AML-193 (cell line): ENCODE results near the gene STARD9.
"Not testable (repeated sequence)": the region's sequence is repeated elsewhere in the genome, so short reads cannot be mapped to it uniquely, and the experiment has no call there.

Experiments used
- DNase-seq, 2 experiments: peaks; one replicate each; lab custom pipeline; 2025; lab: John Stamatoyannopoulos, UW

STARD9 gene

DNA sequence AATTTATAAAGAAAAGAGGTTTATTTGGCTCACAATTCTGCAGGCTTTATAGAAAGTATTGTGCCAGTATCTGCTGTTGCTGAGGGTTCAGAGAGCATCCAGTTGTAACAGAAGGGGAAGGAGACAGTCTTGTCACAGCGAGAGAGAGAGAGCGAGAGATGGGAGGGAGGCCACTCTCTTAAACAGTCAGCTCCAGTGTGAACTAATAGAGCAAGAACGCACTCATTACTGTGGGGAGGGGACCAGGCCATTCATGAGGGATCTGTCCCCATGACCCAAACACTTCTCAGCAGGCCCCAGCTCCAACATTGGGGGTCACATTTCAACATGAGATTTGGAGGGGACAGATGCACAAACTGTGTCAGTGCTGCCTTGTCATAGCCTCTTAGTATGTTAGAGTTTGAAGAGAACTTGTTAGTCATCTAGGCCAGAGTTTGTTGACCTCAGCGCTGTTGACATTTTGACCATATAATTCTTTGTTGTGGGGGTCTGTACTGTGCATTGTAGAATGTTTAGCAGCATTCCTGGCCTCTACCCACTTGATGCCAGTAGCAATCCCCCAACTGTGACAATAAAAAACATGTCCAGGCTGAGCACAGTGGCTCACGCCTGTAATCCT is 15.3 kb downstream of the STARD9 start:
- no peak for DNase-seq

- DNase-seq, result peak; percentile 40 to 47
These were observed 16.0 kb downstream of the STARD9 start for GRCh38 chr15:42591238-42591934.

DNA sequence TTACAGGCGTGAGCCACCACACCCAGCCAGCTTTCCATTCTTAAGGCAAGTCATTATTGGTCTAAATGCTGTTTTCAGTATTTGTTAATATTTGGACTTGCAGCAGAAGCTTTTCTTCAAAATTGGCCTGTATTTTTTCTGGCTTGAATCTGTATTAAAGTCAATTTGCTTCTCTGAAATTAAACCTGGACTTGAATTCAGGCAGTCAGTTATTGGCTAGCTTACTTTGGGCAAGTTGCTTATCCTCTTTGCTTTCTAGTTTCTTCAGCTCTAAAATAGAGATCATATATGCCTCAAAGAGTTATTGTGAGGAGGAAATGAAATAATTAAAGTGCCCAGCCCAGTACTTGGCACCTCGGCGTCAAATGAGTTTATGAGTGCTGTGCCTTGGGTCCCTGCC is 17.3 kb downstream of the STARD9 start:
- no peak for DNase-seq

- DNase-seq, result no peak
These were observed 17.7 kb downstream of the STARD9 start for GRCh38 chr15:42593143-42593542.

- no peak for DNase-seq
These were observed 18.7 kb downstream of the STARD9 start for GRCh38 chr15:42594095-42594494.

DNA sequence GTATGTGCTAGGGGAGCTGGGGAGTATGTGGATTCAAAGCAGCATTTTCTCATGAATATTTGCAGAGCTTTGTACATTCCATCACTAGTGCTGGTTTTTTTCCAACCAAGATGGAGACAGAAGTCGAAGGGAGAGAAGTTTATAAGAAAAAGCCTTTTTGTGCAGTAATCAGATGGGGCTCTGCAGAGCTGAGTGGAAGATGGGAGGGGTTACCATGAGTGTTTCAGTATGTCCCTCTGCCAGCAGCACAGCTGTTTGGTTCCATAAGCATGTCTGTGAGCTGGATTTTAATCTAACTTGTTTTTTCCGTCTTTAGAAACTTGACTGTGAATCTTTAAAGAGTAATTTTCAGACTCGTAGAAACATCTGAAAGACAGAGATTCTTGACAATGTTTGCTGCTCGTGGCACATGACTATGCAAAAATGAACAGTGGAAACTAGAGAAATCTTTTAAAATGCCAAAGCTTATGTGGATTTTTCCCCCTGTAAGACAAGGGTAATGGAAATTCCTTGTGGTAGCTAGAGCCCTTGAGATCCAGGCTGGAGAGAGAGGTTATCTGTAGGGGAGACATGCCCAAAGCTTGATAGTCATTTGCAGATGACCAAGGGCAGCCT is 20.3 kb downstream of the STARD9 start:
- no peak for DNase-seq

DNA sequence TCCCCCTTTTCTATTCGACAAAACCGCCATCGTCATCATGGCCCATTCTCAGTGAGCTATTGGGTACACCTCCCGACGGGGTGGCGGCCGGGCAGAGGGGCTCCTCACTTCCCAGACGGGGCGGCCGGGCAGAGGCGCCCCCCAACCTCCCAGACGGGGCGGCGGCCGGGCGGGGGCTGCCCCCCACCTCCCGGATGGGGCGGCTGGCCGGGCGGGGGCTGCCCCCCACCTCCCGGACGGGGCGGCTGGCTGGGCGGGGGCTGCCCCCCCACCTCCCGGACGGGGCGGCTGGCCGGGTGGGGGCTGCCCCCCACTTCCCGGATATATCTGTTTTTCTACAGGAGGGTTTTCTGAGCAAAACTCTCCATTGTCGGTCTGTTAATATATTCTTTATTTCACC is 25.9 kb downstream of the STARD9 start:
- DNase-seq, result not testable (repeated sequence)

GRCh38 chr15:42602501-42602900 is 27.1 kb downstream of the STARD9 start:
- DNase-seq, result no peak

GRCh38 chr15:42603978-42604377 is 28.6 kb downstream of the STARD9 start:
- no peak for DNase-seq

DNA sequence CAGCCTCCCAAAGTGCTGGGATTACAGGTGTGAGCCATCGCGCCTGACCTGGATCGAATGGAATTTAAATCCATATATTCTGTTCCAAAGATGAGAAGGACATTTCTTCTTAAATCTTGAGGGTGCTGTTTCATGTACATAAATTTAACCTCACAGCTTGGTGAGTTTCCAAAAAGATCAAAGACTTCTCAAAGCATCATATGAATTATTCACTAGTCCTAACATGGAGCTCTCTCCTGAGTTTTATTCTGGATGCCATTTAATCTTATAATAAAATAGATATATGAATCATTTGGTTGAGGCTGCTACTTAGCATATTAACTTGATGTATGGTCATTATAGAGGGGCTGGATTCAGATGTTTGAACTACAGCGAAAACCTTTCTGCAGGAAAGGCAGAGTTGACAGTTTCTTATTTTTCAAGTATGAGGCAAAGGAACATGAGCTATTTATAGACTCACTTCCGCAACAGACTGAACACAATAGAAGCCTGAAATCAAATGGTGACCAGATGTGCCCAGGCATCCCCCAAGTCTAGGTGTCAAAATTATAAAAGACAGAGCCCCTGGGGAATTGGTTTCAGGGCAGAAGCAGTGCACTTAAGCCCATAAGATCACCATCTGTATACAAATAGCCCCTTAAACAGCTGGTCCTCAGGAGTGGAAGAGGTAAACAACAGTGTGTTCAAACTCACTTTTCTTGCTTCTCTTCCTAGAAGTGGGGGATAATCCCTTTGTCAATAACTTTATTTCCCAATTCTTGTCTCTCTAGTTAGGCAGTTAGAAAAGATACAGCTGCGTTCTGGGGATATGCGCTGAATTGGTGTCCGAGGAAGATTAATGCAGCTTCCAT is 29.7 kb downstream of the STARD9 start:
- peak in 1 of 2 experiments; percentile 17 for DNase-seq

DNA sequence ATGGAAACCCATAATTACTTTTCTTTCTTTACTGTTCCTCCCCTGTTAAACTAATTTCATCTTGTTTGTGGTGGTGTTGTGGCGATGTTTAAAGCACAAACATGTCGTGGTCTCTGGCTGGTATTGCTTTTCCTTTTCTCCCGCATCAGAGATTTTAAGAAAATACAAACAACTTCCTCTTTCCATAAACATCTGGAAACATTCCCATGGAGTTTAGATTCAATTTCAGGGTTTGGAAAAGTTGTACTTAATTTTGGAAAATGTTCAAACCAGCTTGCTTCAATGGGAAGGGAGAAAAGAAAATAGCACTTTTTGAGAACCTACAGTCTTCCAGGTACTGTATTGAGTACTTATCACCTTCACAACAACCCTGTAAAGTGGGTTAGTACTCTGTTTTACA is 30.4 kb downstream of the STARD9 start:
- DNase-seq, result no peak

GRCh38 chr15:42608110-42608531 is 32.7 kb downstream of the STARD9 start:
- DNase-seq, result peak; percentile 86 to 94

DNA sequence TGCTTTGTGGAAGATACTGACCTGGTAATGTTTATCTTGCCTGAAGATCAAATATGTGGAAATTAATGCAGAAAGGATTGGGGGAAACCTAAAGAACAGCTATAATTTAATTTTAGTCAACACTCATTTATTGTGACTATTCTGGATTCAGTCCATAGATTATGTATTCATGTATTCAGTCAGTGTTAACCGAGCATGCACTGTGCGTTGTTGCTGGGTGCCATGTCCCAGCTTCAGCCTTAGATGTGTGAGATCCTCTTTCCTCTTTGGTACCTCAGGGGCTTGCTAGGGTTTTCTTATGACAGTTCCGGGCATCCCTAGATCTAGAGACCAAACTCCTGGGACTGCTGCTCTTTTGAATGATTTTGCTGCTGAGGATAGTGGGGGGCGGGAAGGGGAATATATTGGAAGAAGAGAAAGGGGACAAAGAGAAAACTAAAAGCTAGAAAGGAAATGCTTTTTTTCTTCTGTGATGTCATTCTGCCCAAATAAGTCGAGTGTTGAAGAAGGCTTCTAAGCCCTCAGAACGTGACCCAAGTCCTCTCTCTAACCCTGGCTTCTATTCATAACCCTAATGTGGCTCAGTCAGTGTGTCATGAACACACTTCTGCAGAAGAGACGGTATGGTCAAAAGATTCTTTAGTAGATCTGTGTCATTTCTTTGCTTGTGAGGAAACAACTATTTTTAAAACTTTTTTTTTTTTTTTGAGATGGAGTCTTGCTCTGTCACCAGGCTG is 33.5 kb downstream of the STARD9 start:
- DNase-seq, result no peak

GRCh38 chr15:42611532-42611931 is 36.1 kb downstream of the STARD9 start:
- no peak for DNase-seq

DNA sequence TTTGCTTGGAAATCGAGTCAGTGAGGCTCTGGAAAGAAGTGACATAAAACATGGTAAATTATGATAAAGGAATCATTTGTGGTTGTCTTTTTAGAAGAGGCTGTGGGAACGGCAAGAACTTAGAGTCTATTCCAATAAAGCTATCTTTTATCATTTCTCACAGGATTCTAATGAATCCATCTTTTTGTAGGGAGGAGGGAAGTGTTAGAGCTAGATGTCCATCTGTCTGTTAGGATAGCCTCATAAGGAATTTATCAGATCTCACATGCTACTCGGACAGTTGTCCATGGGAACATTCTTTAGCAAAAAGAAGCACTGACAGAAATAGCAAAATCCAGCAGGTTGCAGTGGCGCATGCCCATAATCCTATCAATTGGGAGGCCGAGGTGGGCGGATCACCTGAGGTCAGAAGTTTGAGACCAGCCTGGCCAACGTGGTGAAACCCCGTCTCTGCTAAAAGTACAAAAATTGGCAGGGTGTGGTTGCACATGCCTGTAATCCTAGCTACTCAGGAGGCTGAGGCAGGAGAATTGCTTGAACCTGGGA is 37.0 kb downstream of the STARD9 start:
- DNase-seq, result no peak

- no peak for DNase-seq
These were observed 40.7 kb downstream of the STARD9 start for GRCh38 chr15:42616107-42616506.

- DNase-seq, result no peak
These were observed 44.4 kb downstream of the STARD9 start for GRCh38 chr15:42619656-42620371.

DNA sequence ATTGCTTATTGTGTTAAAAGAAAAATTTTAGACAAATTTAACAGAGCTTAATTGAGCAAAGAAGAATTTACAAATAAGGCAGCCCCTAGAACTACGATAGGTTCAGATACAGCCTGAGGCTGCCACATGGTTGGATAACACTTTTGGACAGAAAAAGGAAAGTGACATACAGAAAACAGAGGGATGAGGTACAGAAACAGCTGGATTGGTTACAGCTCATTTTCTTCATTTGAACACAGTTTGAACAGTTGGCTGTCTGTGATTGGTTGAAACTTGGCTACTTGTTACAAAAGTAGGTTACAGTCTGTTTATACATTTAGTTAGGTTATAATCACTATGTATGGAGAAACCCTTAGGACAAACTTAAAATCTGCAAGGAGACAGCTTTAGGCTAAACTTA is 46.0 kb downstream of the STARD9 start:
- DNase-seq, result no peak

DNA sequence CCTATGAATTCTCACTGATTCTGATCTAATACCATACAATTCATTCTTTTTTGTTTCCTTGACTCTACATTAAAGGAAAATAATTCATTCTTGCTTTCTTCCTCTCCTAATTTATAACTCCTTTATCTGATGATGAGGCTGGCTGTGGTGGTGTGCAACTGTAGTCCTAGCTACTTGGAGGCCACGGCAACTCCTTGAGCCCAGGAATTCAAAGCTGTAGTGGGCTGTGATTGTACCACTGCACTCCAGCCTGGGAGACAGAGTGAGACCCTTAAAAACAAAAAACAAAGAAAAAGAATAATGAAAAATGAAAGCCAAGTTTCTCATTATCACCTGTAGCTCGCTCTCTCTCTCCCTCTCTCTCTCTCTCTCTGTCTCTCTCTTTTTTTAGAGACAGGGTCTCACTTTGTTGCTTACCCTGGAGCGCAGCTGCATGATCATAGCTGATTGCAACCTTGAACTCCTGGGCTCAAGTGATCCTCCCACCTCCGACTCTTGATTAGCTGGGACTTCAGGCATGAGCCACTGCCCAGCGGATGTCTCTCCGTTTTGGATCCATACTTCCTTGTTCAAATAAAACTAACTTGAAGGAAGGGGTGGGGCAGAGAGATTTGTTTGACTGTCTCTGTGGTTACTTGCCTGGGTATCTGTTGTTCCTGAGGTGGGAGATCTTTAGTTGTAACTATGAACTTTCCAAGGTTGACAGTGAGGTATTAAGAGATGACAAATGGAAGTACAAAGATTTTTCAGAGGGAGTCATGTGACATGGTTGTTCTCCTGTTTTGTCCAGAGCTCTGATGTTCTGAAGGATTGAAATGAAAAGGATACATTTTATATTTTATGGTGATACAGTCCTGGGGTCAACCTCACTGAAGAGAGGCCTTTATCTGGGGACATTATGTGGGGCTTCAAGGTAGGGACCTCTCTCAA is 46.9 kb downstream of the STARD9 start:
- DNase-seq, result no peak

DNA sequence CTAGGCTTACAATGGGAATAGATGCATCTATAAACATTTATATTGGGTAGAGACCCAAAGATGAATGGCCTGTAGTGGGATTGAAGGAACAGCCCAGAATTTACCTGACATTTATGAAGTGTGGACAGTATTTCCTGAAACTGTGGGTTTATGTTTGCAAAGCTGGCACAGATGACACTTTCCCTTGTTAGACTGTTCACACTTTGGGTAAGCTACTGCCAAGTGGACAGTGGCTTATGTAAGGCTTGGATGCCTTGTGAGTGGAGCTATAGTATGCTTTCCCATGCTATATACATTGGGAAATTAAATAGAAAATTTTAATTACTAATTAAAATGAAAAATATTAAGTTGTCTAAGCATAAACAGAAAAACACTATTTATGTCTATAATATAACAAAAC is 48.5 kb downstream of the STARD9 start:
- no peak for DNase-seq
